BLaER1 treated with 17β-estradiol and CSF1 and Interleukin-3, amounts not matched to agents 10 nM and 100 nM (cell line): ENCODE data around the gene TTLL13.

Source experiments
- H3K27ac ChIP-seq, 11 experiments: shearing (Covaris generic); formaldehyde crosslinking; 2 replicates each; pipeline ENCODE4 v1.8.1; 2022
- H3K27me3 ChIP-seq, 11 experiments: shearing (Covaris generic); formaldehyde crosslinking; 2 replicates each; pipeline ENCODE4 v1.8.1; 2022
- H3K36me3 ChIP-seq, 11 experiments: shearing (Covaris generic); formaldehyde crosslinking; 2 replicates each; pipeline ENCODE4 v1.8.1; 2022
- H3K4me1 ChIP-seq, 10 experiments: shearing (Covaris generic); formaldehyde crosslinking; 2 replicates each; pipeline ENCODE4 v1.8.1; 2022
- H3K4me2 ChIP-seq, 11 experiments: shearing (Covaris generic); formaldehyde crosslinking; 2 replicates each; pipeline ENCODE4 v1.8.1; 2022
- H3K4me3 ChIP-seq, 10 experiments: shearing (Covaris generic); formaldehyde crosslinking; 2 replicates each; pipeline ENCODE4 v1.8.1; 2022
- H3K9ac ChIP-seq, 11 experiments: shearing (Covaris generic); formaldehyde crosslinking; 2 replicates each; pipeline ENCODE4 v1.8.1; 2022
- H3K9me3 ChIP-seq, 11 experiments: shearing (Covaris generic); formaldehyde crosslinking; replicated peaks in 1 of 11; 2 replicates each; pipeline ENCODE4 v1.8.1; 2022
- H4K20me1 ChIP-seq, 11 experiments: shearing (Covaris generic); formaldehyde crosslinking; 2 replicates each; pipeline ENCODE4 v1.8.1; 2022
- Cebpa-rat ChIP-seq, 11 experiments: shearing (Covaris generic); IDR thresholded peaks; 2 replicates each; pipeline ENCODE4 v1.8.1; 2022

Gene TTLL13

DNA sequence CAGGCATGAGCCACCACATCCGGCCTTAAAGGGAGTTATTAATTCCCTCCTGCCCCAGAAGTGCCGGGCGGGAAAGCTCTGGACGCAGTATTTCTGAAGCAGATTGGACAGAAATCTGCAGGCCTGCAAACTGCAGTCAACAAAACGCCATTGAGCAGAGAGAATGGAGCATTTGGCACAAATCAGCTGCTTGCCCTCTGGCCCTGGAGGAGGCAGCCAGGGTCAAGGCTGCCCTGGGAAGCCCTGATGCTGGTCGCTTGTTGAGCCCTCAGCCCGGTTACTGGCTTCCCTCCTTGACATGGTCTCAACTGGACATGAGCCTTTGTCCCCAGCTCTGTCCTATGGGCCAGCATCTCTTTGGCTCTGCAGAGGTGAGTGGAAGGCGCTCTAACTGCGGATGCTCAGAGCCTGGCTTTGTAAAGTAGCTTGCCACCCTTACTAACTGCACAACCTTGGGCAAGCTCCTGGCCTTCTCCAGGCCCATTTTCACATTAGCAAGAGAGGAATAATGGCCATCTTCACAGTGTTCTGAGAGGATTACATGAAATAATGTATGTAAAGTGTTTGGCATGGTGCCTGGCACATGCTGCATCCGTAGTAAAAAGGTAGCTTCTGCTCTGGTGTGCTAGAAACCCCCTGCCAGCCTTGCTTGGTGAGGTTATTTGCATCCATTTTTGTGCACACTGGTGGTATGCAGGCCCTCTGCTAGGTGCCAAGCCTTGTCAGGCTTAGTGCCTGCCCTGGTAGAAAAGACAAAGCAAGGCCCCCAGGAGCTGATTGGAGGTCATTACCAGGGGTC is 44.1 kb upstream of the TTLL13 start:
- Histone ChIP-seq H3K4me1 (peaks cover 66 to 84% (median 74%) of the 10 kb centered on the region in 10 experiments), H3K27me3 (no peaks in the 10 kb centered on the region; a peak in 1 of 22 replicates), H3K9ac (peak overlapping the region in 4 of 11 experiments; percentile 1 to 34 (median 20); a peak in 3 of 22 replicates), H3K4me2 (peak overlapping the region; percentile 18 to 100 (median 69)), H4K20me1 (peaks cover 20 to 88% (median 54%) of the 10 kb centered on the region in 11 experiments; a peak in 19 of 22 replicates), H3K36me3 (peaks cover 10 to 74% (median 44%) of the 10 kb centered on the region in 11 experiments; a peak in 20 of 22 replicates), H3K9me3 (no peaks in the 10 kb centered on the region), H3K4me3 (no peak overlapping the region), H3K27ac (peak overlapping the region in 7 of 11 experiments; percentile 20 to 62 (median 34); a peak in 10 of 22 replicates)
- TF ChIP-seq Cebpa-rat (IDR thresholded peaks at IDR 0.05) = no peak

DNA sequence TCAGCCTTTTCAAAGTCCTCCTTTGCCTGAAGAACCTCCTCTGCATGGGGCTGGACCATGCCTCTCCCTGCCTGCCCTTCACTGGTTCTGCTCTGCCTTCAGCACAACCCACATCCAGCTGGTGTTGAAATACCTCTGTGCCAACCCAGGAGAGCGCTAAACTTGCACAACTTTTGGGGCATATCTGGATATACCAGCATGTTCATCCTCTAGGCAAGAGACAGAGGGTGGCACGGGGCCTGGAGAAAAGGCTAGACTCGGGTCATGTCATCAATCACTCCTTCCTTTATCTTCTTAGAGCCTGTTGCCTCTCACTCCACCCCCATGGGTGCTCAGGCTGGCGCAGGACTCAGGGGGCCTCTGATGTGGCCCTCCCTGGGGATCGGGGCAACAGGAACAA is 43.5 kb upstream of the TTLL13 start:
- Histone ChIP-seq H4K20me1 (peaks cover 20 to 95% (median 60%) of the 10 kb centered on the region in 11 experiments; a peak in 19 of 22 replicates), H3K4me1 (peaks cover 66 to 84% (median 74%) of the 10 kb centered on the region in 10 experiments)

DNA sequence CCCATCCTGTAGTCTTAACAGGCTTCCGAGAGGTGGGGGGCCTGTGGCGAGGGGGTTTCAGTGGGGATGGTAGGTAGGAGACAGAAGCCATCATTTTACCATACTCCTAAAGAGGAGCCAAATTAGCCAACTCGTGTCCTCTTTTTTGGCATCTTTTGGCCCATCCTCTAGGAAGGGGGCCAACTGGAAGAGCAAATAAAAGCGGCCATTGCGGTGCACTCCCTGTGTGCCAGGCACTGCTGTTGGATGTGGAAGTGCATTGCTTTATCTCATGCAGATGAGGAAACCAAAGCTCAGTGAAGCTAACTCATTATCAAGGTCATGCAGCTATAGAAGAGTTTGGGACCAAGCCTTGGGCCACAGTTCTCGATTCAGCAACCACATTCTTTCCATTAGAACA is 42.1 kb upstream of the TTLL13 start:
- H3K36me3 ChIP-seq = peaks cover 10 to 80% (median 51%) of the 10 kb centered on the region in 11 experiments; a peak in 20 of 22 replicates
- H3K27me3 ChIP-seq = no peaks in the 10 kb centered on the region
- no peak overlapping the region for H3K4me3 ChIP-seq
- H3K4me2 ChIP-seq = no peak overlapping the region
- TF ChIP-seq Cebpa-rat (IDR thresholded peaks at IDR 0.05) = no peak
- peaks cover 74 to 90% (median 81%) of the 10 kb centered on the region in 10 experiments for H3K4me1 ChIP-seq
- no peak overlapping the region for H3K27ac ChIP-seq
- H4K20me1 ChIP-seq = peaks cover 15 to 97% (median 64%) of the 10 kb centered on the region in 11 experiments; a peak in 19 of 22 replicates
- no peak overlapping the region for H3K9ac ChIP-seq
- no peaks in the 10 kb centered on the region for H3K9me3 ChIP-seq

More for the DNA sequence above, 43.5 kb upstream of the TTLL13 start:
- TF ChIP-seq Cebpa-rat (IDR thresholded peaks at IDR 0.05) = peak in 5 of 11 experiments; percentile 25 to 71 (median 57); a peak in 3 of 22 replicates
- H3K9me3 ChIP-seq = no peaks in the 10 kb centered on the region
- peak overlapping the region in 8 of 11 experiments; percentile 9 to 62 (median 38); a peak in 13 of 22 replicates for H3K27ac ChIP-seq
- H3K9ac ChIP-seq = peak overlapping the region in 4 of 11 experiments; percentile 11 to 42 (median 32); a peak in 5 of 22 replicates
- no peaks in the 10 kb centered on the region; a peak in 1 of 22 replicates for H3K27me3 ChIP-seq
- H3K4me3 ChIP-seq = no peak overlapping the region
- H3K4me2 ChIP-seq = peak overlapping the region; percentile 18 to 100 (median 69); a peak in 21 of 22 replicates
- H3K36me3 ChIP-seq = peaks cover 10 to 77% (median 49%) of the 10 kb centered on the region in 11 experiments; a peak in 20 of 22 replicates

DNA sequence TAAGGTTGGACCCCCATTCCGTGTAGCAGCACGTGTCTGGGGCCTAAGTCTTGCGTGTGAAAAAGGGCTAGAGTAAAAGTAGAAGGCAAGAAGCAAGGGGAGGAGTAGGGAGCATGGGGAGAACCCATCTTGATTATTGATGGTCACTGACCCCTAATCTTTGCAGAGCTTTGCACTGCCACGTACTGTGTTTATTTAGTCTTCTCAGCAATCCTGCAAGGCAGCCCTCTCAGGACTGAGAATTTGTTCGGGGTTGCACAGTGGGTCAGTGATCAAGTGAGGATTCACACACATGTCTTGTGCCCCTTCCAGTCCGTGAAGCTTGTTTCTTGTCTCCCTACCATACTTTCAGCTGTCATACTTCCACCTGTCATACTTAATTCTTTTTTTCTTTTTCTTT is 41.0 kb upstream of the TTLL13 start:
- Histone ChIP-seq H3K36me3 (peaks cover 10 to 83% (median 59%) of the 10 kb centered on the region in 11 experiments; a peak in 20 of 22 replicates), H3K27ac (no peak overlapping the region), H3K4me2 (no peak overlapping the region), H3K4me3 (no peak overlapping the region), H3K4me1 (peaks cover 74 to 90% (median 81%) of the 10 kb centered on the region in 10 experiments), H4K20me1 (peaks cover 9 to 97% (median 61%) of the 10 kb centered on the region in 11 experiments; a peak in 18 of 22 replicates), H3K9me3 (no peaks in the 10 kb centered on the region), H3K27me3 (no peaks in the 10 kb centered on the region), H3K9ac (no peak overlapping the region)
- no peak for TF ChIP-seq Cebpa-rat (IDR thresholded peaks at IDR 0.05)

DNA sequence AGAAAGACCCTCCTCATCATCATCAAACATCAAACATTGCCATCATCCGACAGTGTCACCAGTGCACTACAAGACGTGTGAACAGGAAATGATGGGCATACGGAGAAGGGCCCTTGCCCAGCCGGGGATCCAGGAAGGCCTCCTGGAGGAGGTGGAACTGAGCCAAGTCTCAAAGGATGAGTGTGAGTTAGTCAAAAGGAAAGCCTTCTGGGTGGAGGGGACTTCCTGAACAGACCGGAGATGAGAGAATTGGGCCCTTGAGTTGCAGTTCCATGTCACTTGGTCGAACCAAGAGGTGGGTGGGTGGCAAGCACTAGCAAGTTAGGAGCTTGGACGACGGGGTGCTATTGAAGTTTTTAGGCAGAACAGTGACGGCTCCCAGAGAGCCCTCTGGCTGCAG is 39.8 kb upstream of the TTLL13 start:
- no peaks in the 10 kb centered on the region for H3K9me3 ChIP-seq
- H3K27ac ChIP-seq = no peak overlapping the region
- peak overlapping the region; percentile 41 to 94 (median 84); a peak in 21 of 22 replicates for H3K4me2 ChIP-seq
- no peaks in the 10 kb centered on the region for H3K27me3 ChIP-seq
- peaks cover 6 to 92% (median 58%) of the 10 kb centered on the region in 11 experiments; a peak in 17 of 22 replicates for H4K20me1 ChIP-seq
- TF ChIP-seq Cebpa-rat (IDR thresholded peaks at IDR 0.05) = no peak
- no peak overlapping the region for H3K9ac ChIP-seq
- H3K4me1 ChIP-seq = peaks cover 74 to 90% (median 81%) of the 10 kb centered on the region in 10 experiments
- H3K4me3 ChIP-seq = no peak overlapping the region
- H3K36me3 ChIP-seq = peaks cover 10 to 76% (median 48%) of the 10 kb centered on the region in 11 experiments; a peak in 20 of 22 replicates

DNA sequence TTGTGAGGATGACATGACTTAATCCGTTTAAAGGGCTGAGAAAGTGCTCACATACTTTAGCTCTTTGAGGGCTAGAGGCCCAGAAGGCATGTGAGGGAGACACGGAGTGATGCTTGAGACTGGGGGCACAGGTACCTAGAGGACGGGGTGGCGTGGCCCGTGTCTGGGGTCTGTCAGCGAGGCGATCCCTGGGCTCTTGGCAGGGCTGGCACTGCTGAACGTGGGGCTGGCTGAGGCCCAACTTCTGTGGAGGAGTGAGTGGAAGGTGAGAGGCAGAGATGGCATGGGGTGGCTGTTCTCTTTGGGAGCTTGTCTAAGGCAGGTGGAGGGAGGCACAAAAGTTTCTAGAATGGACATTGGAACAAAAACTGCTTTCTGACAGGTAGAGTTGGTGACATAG is 38.8 kb upstream of the TTLL13 start:
- Histone ChIP-seq H3K4me1 (peaks cover 71 to 85% (median 74%) of the 10 kb centered on the region in 10 experiments), H3K27ac (peak overlapping the region in 7 of 11 experiments; percentile 47 to 61 (median 56); a peak in 8 of 22 replicates), H3K9me3 (no peaks in the 10 kb centered on the region), H3K4me3 (no peak overlapping the region; a peak in 1 of 20 replicates), H3K36me3 (peaks cover 10 to 75% (median 40%) of the 10 kb centered on the region in 11 experiments; a peak in 20 of 22 replicates), H3K4me2 (peak overlapping the region; percentile 72 to 94 (median 88)), H4K20me1 (peaks cover 6 to 92% (median 53%) of the 10 kb centered on the region in 11 experiments; a peak in 16 of 22 replicates), H3K27me3 (no peaks in the 10 kb centered on the region), H3K9ac (peak overlapping the region in 6 of 11 experiments; percentile 19 to 47 (median 22); a peak in 5 of 22 replicates)
- no peak for TF ChIP-seq Cebpa-rat (IDR thresholded peaks at IDR 0.05)

DNA sequence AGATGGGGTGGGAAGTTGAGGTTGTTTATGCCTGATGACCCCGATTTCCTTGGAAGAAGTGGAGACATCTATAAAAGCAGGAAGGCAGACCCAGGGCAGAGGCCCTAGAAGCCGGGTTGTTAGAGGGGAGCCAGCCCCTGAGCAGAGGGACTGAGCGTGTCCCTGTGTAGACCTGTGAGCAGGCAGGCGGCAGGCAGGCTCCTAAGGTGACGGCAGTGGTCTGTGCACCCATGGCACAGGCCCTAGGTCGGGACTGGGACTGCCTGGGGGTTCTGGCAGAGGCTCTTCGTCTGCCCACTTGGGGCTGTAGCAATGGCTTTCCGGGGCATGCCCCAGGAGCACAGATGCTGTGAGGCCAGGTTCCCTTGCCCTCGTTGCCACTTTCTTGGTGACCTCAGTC is 38.3 kb upstream of the TTLL13 start:
- no peak for TF ChIP-seq Cebpa-rat (IDR thresholded peaks at IDR 0.05)
- H3K27me3 ChIP-seq = no peaks in the 10 kb centered on the region
- peak overlapping the region in 9 of 11 experiments; percentile 30 to 61 (median 54); a peak in 17 of 22 replicates for H3K27ac ChIP-seq
- peak overlapping the region; percentile 72 to 94 (median 88) for H3K4me2 ChIP-seq
- no peaks in the 10 kb centered on the region for H3K9me3 ChIP-seq
- H3K4me1 ChIP-seq = peaks cover 67 to 81% (median 70%) of the 10 kb centered on the region in 10 experiments
- H3K9ac ChIP-seq = peak overlapping the region in 10 of 11 experiments; percentile 0 to 48 (median 24); a peak in 12 of 22 replicates
- H4K20me1 ChIP-seq = peaks cover 6 to 92% (median 49%) of the 10 kb centered on the region in 11 experiments; a peak in 16 of 22 replicates
- H3K36me3 ChIP-seq = peaks cover 10 to 75% (median 40%) of the 10 kb centered on the region in 11 experiments; a peak in 20 of 22 replicates
- peak overlapping the region in 1 of 10 experiments; percentile 28; a peak in 3 of 20 replicates for H3K4me3 ChIP-seq

DNA sequence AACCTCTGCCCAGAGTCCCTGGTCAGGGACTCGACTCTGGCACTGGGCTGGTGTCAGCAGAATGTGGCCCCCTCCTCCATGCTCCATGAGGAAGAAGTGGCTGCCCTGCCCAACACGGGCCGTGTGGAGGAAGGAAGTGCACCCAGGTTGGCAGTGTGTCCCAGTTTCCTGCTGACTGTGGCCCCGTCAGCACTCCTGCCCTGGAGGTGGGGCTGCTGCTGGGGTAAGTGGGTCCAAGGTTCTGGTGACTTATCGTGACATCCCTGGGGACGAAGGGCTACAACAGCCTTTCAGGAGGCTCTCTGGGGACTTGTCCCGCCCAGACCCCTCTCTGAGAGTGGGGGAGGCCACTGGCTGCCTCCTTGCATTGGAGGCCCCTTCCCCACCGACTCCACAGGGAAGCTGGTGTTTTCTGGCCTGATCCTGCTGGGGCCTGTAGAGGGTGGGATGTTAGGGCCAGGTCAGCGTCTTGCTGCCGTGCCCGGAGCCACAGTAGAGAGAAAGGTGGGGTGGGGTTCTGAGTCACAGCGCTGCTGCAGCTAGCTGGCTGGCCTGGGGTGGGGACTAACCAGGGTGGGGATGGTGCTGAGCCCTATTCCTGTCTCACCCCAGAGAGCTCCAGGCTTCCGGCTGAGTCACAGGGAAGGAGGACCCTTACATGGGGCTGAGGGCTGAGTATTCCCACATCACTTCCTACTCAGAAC is 37.8 kb upstream of the TTLL13 start:
- TF ChIP-seq Cebpa-rat (IDR thresholded peaks at IDR 0.05) = no peak
- H3K27me3 ChIP-seq = no peaks in the 10 kb centered on the region
- peak overlapping the region in 10 of 11 experiments; percentile 29 to 61 (median 52); a peak in 18 of 22 replicates for H3K27ac ChIP-seq
- H3K9ac ChIP-seq = peak overlapping the region in 10 of 11 experiments; percentile 0 to 50 (median 34); a peak in 12 of 22 replicates
- peak overlapping the region in 1 of 10 experiments; percentile 28; a peak in 3 of 20 replicates for H3K4me3 ChIP-seq
- no peaks in the 10 kb centered on the region for H3K9me3 ChIP-seq
- H3K4me1 ChIP-seq = peaks cover 61 to 76% (median 64%) of the 10 kb centered on the region in 10 experiments
- H3K4me2 ChIP-seq = peak overlapping the region; percentile 72 to 94 (median 88)
- peaks cover 10 to 75% (median 36%) of the 10 kb centered on the region in 11 experiments; a peak in 18 of 22 replicates for H3K36me3 ChIP-seq
- peaks cover 6 to 92% (median 45%) of the 10 kb centered on the region in 11 experiments; a peak in 15 of 22 replicates for H4K20me1 ChIP-seq
